GM10266 (cell line): ENCODE results near the gene TSPAN17.

ENCODE experiments used
- DNase-seq: peaks from one replicate; pipeline ENCODE4 v3.0.0; 2012; ENCODE audit errors: extremely low spot score
- CTCF ChIP-seq: IDR thresholded peaks from 2 replicates; pipeline ENCODE4 v1.5.1; 2012; ENCODE audit warnings: mild to moderate bottlenecking, low read depth; ENCODE audit not compliant: control insufficient read depth, insufficient read depth; ENCODE audit errors: missing control alignments

Gene TSPAN17

GRCh38 chr5:176665517-176665916 lies 18.2 kb downstream of the TSPAN17 start:
- TF ChIP-seq CTCF: no peak
- no peak for DNase-seq

- TF ChIP-seq CTCF: no peak
- no peak for DNase-seq
Observed at GRCh38 chr5:176667637-176668036, 20.4 kb downstream of the TSPAN17 start.

- TF ChIP-seq CTCF: no peak
- no peak for DNase-seq
Observed at GRCh38 chr5:176670449-176670848, 23.2 kb downstream of the TSPAN17 start.

- no peak for TF ChIP-seq CTCF
Observed at GRCh38 chr5:176671399-176671798, 24.1 kb downstream of the TSPAN17 start.

GRCh38 chr5:176671890-176672747 lies 24.8 kb downstream of the TSPAN17 start:
- TF ChIP-seq CTCF: no peak
- DNase-seq: no peak

More at GRCh38 chr5:176671399-176671798, 24.1 kb downstream of the TSPAN17 start:
- DNase-seq: no peak

- no peak for DNase-seq
- no peak for TF ChIP-seq CTCF
Observed at GRCh38 chr5:176673651-176674583, 26.6 kb downstream of the TSPAN17 start.
